Esophagus muscularis mucosa (tissue), 4 donors: ENCODE results near the gene GCNT1. TPM values are rescaled to one million over a fixed set of nuclear protein-coding genes. Genes with fewer than 3 reads are reported as not detected.
A peak's percentile ranks its signal among the peaks of the same experiment; 100 is the strongest.

Source experiments
- DNase-seq: peaks from one replicate; pipeline ENCODE4 v3.0.0-alpha.2; 2017; ENCODE audit errors: extremely low spot score
- H3K27ac ChIP-seq, 4 donors: fragments of 200-600 bp; sonication (generic); replicated peaks in 1 of 4; 1 replicate in 3 of 4; 2 replicates in 1 of 4; pipeline ENCODE4 v1.5.1; 2016 to 2019; ENCODE audit warnings: mild to moderate bottlenecking in 1 of 4
- H3K27me3 ChIP-seq, 4 donors: fragments of 200-600 bp; sonication (generic); one replicate each; pipeline versions ENCODE4 v1.5.1 to v1.6.0; 2016 to 2019
- H3K36me3 ChIP-seq, 4 donors: fragments of 200-600 bp; sonication (generic); one replicate each; pipeline ENCODE4 v1.5.1; 2016 to 2019
- H3K4me1 ChIP-seq, 4 donors: fragments of 200-600 bp; sonication (generic); one replicate each; pipeline ENCODE4 v1.5.1; 2016 to 2019
- H3K4me3 ChIP-seq, 4 donors: fragments of 200-600 bp; sonication (generic); 1 replicate in 2 of 4; 2 replicates in 2 of 4; pipeline ENCODE4 v1.5.1; 2016 to 2019; ENCODE audit warnings: mild to moderate bottlenecking in 4 of 4, moderate library complexity in 1 of 4
- H3K9me3 ChIP-seq, 4 donors: fragments of 200-600 bp; sonication (generic); 1 replicate in 3 of 4; 2 replicates in 1 of 4; pipeline ENCODE4 v1.5.1; 2016 to 2019
- EP300 ChIP-seq: sonication (generic); formaldehyde crosslinking; IDR thresholded peaks from one replicate; pipeline ENCODE4 v1.6.1; 2017; ENCODE audit warnings: antibody characterized with exemption
- POLR2A ChIP-seq: fragments of 450-650 bp; IDR thresholded peaks from one replicate; pipeline ENCODE4 v1.6.1; 2017; ENCODE audit warnings: antibody characterized with exemption, moderate library complexity, mild to moderate bottlenecking, low read depth
- POLR2AphosphoS5 ChIP-seq, 2 donors: sonication (generic); formaldehyde crosslinking; IDR thresholded peaks; one replicate each; pipeline ENCODE4 v1.6.1; 2017; ENCODE audit warnings: antibody characterized with exemption in 2 of 2
- WGBS: methylation state at CpG from one replicate; pipeline ENCODE4 v1.1.5; 2018; 5-methylcytosine and 5-hydroxymethylcytosine counted together
- intact Hi-C: fragments of 100-400 bp; cut with DNase I; formaldehyde crosslinking; loops from one replicate; pipeline ENCODE4 v1.15.1; 2023
- total RNA-seq, 4 donors: library from RNA; depleted of rRNA; stranded (reverse); fragments of >200 nt; gene quantifications; one replicate each; pipeline versions ENCODE4 v1.1.0 to v1.2.1, GENCODE V29; 2016
- TF ChIP-seq, protein P1 (sequence below), 3 experiments: fragments of 200-600 bp in 2 of 3; fragments of 450-650 bp in 1 of 3; sonication (generic) in 2 of 3; IDR thresholded peaks; one replicate each; pipeline ENCODE4 v1.5.1; 2017 to 2019; ENCODE audit warnings: antibody characterized with exemption in 3 of 3, mild to moderate bottlenecking in 2 of 3, moderate library complexity in 1 of 3

Gene GCNT1
- total RNA-seq, 4 donors from 2014 or later: 1.2 to 6.5 (median 3.3) TPM

- Histone ChIP-seq H3K4me1 (no peaks in the 10 kb centered on the region), H3K4me3 (no peak overlapping the region), H3K27me3 (no peaks in the 10 kb centered on the region), H3K36me3 (no peaks in the 10 kb centered on the region), H3K9me3 (no peaks in the 10 kb centered on the region), H3K27ac (no peak overlapping the region)
- intact Hi-C loops: no loop called here
- TF ChIP-seq POLR2A (no peak), POLR2AphosphoS5 (IDR thresholded peaks at IDR 0.05) (no peak), EP300 (no peak)
- TF ChIP-seq, protein P1, sequence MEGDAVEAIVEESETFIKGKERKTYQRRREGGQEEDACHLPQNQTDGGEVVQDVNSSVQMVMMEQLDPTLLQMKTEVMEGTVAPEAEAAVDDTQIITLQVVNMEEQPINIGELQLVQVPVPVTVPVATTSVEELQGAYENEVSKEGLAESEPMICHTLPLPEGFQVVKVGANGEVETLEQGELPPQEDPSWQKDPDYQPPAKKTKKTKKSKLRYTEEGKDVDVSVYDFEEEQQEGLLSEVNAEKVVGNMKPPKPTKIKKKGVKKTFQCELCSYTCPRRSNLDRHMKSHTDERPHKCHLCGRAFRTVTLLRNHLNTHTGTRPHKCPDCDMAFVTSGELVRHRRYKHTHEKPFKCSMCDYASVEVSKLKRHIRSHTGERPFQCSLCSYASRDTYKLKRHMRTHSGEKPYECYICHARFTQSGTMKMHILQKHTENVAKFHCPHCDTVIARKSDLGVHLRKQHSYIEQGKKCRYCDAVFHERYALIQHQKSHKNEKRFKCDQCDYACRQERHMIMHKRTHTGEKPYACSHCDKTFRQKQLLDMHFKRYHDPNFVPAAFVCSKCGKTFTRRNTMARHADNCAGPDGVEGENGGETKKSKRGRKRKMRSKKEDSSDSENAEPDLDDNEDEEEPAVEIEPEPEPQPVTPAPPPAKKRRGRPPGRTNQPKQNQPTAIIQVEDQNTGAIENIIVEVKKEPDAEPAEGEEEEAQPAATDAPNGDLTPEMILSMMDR (IDR thresholded peaks at IDR 0.05): no peak
- WGBS: 79% methylated on average over 2 of the region's 2 CpGs
- no peak for DNase-seq
Measured at GRCh38 chr9:76423216-76424177, 35.5 kb upstream of the GCNT1 start.

GRCh38 chr9:76424491-76424890, 34.5 kb upstream of the GCNT1 start:
- H3K36me3 ChIP-seq: no peaks in the 10 kb centered on the region
- WGBS: 90% methylated on average over 4 of the region's 4 CpGs
- no peak overlapping the region for H3K4me3 ChIP-seq
- intact Hi-C loops: no loop called here
- TF ChIP-seq, protein P1 (IDR thresholded peaks at IDR 0.05): no peak
- TF ChIP-seq POLR2A: no peak
- no peak for TF ChIP-seq POLR2AphosphoS5 (IDR thresholded peaks at IDR 0.05)
- no peak for TF ChIP-seq EP300
- DNase-seq: no peak
- no peak overlapping the region for H3K27ac ChIP-seq
- no peaks in the 10 kb centered on the region for H3K9me3 ChIP-seq
- H3K4me1 ChIP-seq: no peaks in the 10 kb centered on the region
- H3K27me3 ChIP-seq: no peaks in the 10 kb centered on the region

DNA sequence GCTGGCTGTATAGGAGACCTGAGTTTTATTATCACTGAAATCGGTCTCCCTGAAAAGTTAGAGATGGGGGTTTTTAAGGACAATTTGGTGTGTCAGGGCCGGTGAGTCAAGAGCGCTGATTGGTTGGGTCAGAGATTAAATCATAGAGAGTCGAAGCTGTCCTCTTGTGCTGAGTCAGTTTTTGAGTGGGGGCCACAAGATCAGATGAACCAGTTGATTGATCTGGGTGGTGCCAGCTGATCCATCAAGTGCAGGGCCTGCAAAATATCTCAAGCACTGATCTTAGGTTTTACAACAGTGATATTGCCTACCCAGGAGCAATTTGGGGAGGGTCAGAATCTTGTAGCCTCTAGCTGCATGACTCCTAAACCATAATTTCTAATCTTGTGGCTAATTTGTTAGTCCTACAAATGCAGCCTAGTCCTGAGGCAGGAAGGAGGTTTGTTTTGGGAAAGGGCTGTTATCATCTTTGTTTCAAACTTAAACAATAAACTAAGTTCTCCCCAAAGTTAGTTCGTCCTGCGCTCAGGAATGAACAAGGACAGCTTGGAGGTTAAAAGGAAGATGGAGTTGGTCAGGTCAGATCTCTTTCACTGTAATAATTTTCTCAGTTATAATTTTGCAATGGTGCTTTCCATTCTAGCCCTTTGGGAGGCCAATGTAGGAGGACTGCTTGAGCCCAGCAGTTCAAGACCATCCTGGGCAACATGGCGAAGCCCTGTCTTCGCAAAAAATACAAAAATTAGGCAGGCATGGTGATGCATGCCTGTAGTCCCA, 33.1 kb upstream of the GCNT1 start:
- no peak for TF ChIP-seq POLR2A
- TF ChIP-seq, protein P1 (IDR thresholded peaks at IDR 0.05): no peak
- no peak for TF ChIP-seq POLR2AphosphoS5 (IDR thresholded peaks at IDR 0.05)
- no peak for TF ChIP-seq EP300
- no peaks in the 10 kb centered on the region for H3K4me1 ChIP-seq
- H3K27me3 ChIP-seq: no peaks in the 10 kb centered on the region
- no peaks in the 10 kb centered on the region for H3K9me3 ChIP-seq
- H3K4me3 ChIP-seq: no peak overlapping the region
- H3K36me3 ChIP-seq: no peaks in the 10 kb centered on the region
- WGBS: 93% methylated on average over 8 of the region's 8 CpGs
- intact Hi-C loops: no loop called here
- peak; percentile 66 for DNase-seq
- H3K27ac ChIP-seq: no peak overlapping the region

- Histone ChIP-seq H3K4me3 (no peak overlapping the region), H3K36me3 (no peaks in the 10 kb centered on the region), H3K4me1 (no peaks in the 10 kb centered on the region), H3K9me3 (no peaks in the 10 kb centered on the region), H3K27ac (no peak overlapping the region), H3K27me3 (no peaks in the 10 kb centered on the region)
- DNase-seq: peak; percentile 8
- intact Hi-C loops: no loop called here
- WGBS: 84% methylated on average over 7 of the region's 7 CpGs
- TF ChIP-seq EP300: no peak
- no peak for TF ChIP-seq POLR2AphosphoS5 (IDR thresholded peaks at IDR 0.05)
- no peak for TF ChIP-seq POLR2A
- TF ChIP-seq, protein P1 (IDR thresholded peaks at IDR 0.05): no peak
Measured at GRCh38 chr9:76426807-76427419, 32.1 kb upstream of the GCNT1 start.
